Measurements from ENCODE around the gene HOMER2. TPM values are rescaled to one million over a fixed set of nuclear protein-coding genes. Genes with fewer than 3 reads are reported as not detected.

HOMER2 gene
- total and polyA plus RNA-seq, 10 donors = 2.1 to 24.3 (median 11.7) TPM

GRCh38 chr15:82979726-82980125, 27.2 kb upstream of the HOMER2 start:
- Histone ChIP-seq H3K4me1 (no peaks in the 10 kb centered on the region), H3K36me3 (peaks cover 0 to 3% (median 0%) of the 10 kb centered on the region in 6 donors), H3K9me3 (no peaks in the 10 kb centered on the region), H3K4me3 (no peak overlapping the region), H3K27ac (no peak overlapping the region), H3K27me3 (replicated peaks in 1 of 7) (no peaks in the 10 kb centered on the region)
- WGBS, 5 donors = 91 to 100% (median 94%) methylated on average over 1 of the region's 1 CpG
- no peak for TF ChIP-seq POLR2AphosphoS5 (IDR thresholded peaks at IDR 0.05)
- TF ChIP-seq CTCF (IDR thresholded peaks at IDR 0.05 in 8 of 11, conservative IDR thresholded peaks at IDR 0.05 in 3 of 11) = no peak
- no peak for TF ChIP-seq POLR2A (IDR thresholded peaks at IDR 0.05)
- no peak for DNase-seq
- intact Hi-C loops (cut with DNase I; ENCODE audit: low total_unique reads) = no loop called here

- no peak for DNase-seq
- no peak overlapping the region for H3K27ac ChIP-seq
- no peaks in the 10 kb centered on the region for H3K9me3 ChIP-seq
- H3K36me3 ChIP-seq = peaks cover 0 to 3% (median 0%) of the 10 kb centered on the region in 6 donors
- no peaks in the 10 kb centered on the region for H3K27me3 ChIP-seq (replicated peaks in 1 of 7)
- WGBS, 5 donors = 85 to 95% (median 89%) methylated on average over 5 of the region's 5 CpGs
- H3K4me1 ChIP-seq = no peaks in the 10 kb centered on the region
- intact Hi-C loops (cut with DNase I; ENCODE audit: low total_unique reads) = no loop called here
- H3K4me3 ChIP-seq = no peak overlapping the region
- TF ChIP-seq POLR2A (IDR thresholded peaks at IDR 0.05) = no peak
- no peak for TF ChIP-seq CTCF (IDR thresholded peaks at IDR 0.05 in 8 of 11, conservative IDR thresholded peaks at IDR 0.05 in 3 of 11)
- no peak for TF ChIP-seq POLR2AphosphoS5 (IDR thresholded peaks at IDR 0.05)
Observed at GRCh38 chr15:82978438-82978837, 25.9 kb upstream of the HOMER2 start.

GRCh38 chr15:82977076-82977475, 24.6 kb upstream of the HOMER2 start:
- TF ChIP-seq POLR2AphosphoS5 (IDR thresholded peaks at IDR 0.05) = no peak
- TF ChIP-seq POLR2A (IDR thresholded peaks at IDR 0.05) = no peak
- no peak for TF ChIP-seq CTCF (IDR thresholded peaks at IDR 0.05 in 8 of 11, conservative IDR thresholded peaks at IDR 0.05 in 3 of 11)
- no peak for DNase-seq
- Histone ChIP-seq H3K27me3 (replicated peaks in 1 of 7) (no peaks in the 10 kb centered on the region), H3K4me1 (no peaks in the 10 kb centered on the region), H3K27ac (no peak overlapping the region), H3K9me3 (no peaks in the 10 kb centered on the region), H3K36me3 (peaks cover 0 to 3% (median 0%) of the 10 kb centered on the region in 6 donors), H3K4me3 (no peak overlapping the region)
- intact Hi-C loops (cut with DNase I; ENCODE audit: low total_unique reads) = no loop called here
- 81 to 96% (median 86%) methylated on average over 1 of the region's 1 CpG for WGBS, 5 donors

- intact Hi-C loops (cut with DNase I; ENCODE audit: low total_unique reads) = no loop called here
- no peaks in the 10 kb centered on the region for H3K27me3 ChIP-seq (replicated peaks in 1 of 7)
- 78 to 97% (median 89%) methylated on average over 1 of the region's 1 CpG for WGBS, 5 donors
Observed at GRCh38 chr15:82972990-82973389, 20.5 kb upstream of the HOMER2 start.

More at GRCh38 chr15:82972990-82973389, 20.5 kb upstream of the HOMER2 start:
- Histone ChIP-seq H3K27ac (no peak overlapping the region), H3K36me3 (peaks cover 0 to 2% (median 0%) of the 10 kb centered on the region in 6 donors), H3K4me1 (no peaks in the 10 kb centered on the region), H3K4me3 (no peak overlapping the region), H3K9me3 (no peaks in the 10 kb centered on the region)
- no peak for TF ChIP-seq POLR2AphosphoS5 (IDR thresholded peaks at IDR 0.05)
- no peak for TF ChIP-seq POLR2A (IDR thresholded peaks at IDR 0.05)
- TF ChIP-seq CTCF (IDR thresholded peaks at IDR 0.05 in 8 of 11, conservative IDR thresholded peaks at IDR 0.05 in 3 of 11) = no peak
- DNase-seq = no peak
